Esophagus mucosa (tissue), 1 donor: Measurements from ENCODE around the gene ROPN1L. TPM values are rescaled to one million over a fixed set of nuclear protein-coding genes. Genes with fewer than 3 reads are reported as not detected.

Experiments used
- ATAC-seq: fragments of 200-7000 bp; cut with Tn5 transposase; one replicate; pipeline ENCODE4 v1.9.1; 2020
- total RNA-seq: library from RNA; stranded (reverse); gene quantifications from one replicate; pipeline ENCODE4 v1.2.4, GENCODE V29; 2023
- donor health status: DM: yes; HTN: yes; CAD: no.

The ROPN1L gene
- total RNA-seq, 1 donor from 2014 or later: not detected

- ATAC-seq: no peak
Measured at GRCh38 chr5:10431415-10431814, 10.3 kb upstream of the ROPN1L start.

GRCh38 chr5:10432059-10433008, 9.3 kb upstream of the ROPN1L start:
- no peak for ATAC-seq

- no peak for ATAC-seq
Measured at GRCh38 chr5:10434392-10434791, 7.3 kb upstream of the ROPN1L start.

- ATAC-seq: no peak
Measured at GRCh38 chr5:10438301-10438700, 3.4 kb upstream of the ROPN1L start.

GRCh38 chr5:10439692-10440091, 2.0 kb upstream of the ROPN1L start:
- ATAC-seq: no peak

GRCh38 chr5:10440367-10440990, 1.2 kb upstream of the ROPN1L start:
- no peak for ATAC-seq

- ATAC-seq: peak; percentile 49
Measured at GRCh38 chr5:10441992-10442435, 335 bp downstream of the ROPN1L start.

GRCh38 chr5:10442576-10442975, 897 bp downstream of the ROPN1L start:
- ATAC-seq: no peak

- no peak for ATAC-seq
Measured at GRCh38 chr5:10445352-10445751, 3.7 kb downstream of the ROPN1L start.

GRCh38 chr5:10446490-10446889, 4.8 kb downstream of the ROPN1L start:
- ATAC-seq: no peak

GRCh38 chr5:10447041-10447440, 5.4 kb downstream of the ROPN1L start:
- no peak for ATAC-seq

GRCh38 chr5:10448754-10449360, 7.2 kb downstream of the ROPN1L start:
- ATAC-seq: no peak

- ATAC-seq: no peak
Measured at GRCh38 chr5:10451137-10451824, 9.6 kb downstream of the ROPN1L start.

- peak; percentile 82 for ATAC-seq
Measured at GRCh38 chr5:10452768-10453331, 11.2 kb downstream of the ROPN1L start.

- no peak for ATAC-seq
Measured at GRCh38 chr5:10453545-10453944, 11.9 kb downstream of the ROPN1L start.

GRCh38 chr5:10454591-10455276, 13.1 kb downstream of the ROPN1L start:
- ATAC-seq: peak; percentile 24

GRCh38 chr5:10455277-10455670, 13.6 kb downstream of the ROPN1L start:
- ATAC-seq: no peak

GRCh38 chr5:10456583-10457420, 15.1 kb downstream of the ROPN1L start:
- peak; percentile 18 for ATAC-seq

- no peak for ATAC-seq
Measured at GRCh38 chr5:10457682-10458574, 16.2 kb downstream of the ROPN1L start.
